H1 (cell line): ENCODE data around the gene SP5.
"Not testable (repeated sequence)": the region's sequence is repeated elsewhere in the genome, so short reads cannot be mapped to it uniquely, and the experiment has no call there.

ENCODE experiments used
- GABPA ChIP-seq: IDR thresholded peaks from 2 replicates; pipeline ENCODE4 v1.6.1; 2011; ENCODE audit warnings: mild to moderate bottlenecking, low read length, moderate library complexity, borderline replicate concordance; ENCODE audit not compliant: insufficient read depth
- POLR2A ChIP-seq, 2 experiments: IDR thresholded peaks; 1 replicate in 1 of 2; 2 replicates in 1 of 2; pipeline ENCODE4 v1.6.1; 2011; ENCODE audit warnings: low read depth in 2 of 2, low read length in 2 of 2, mild to moderate bottlenecking in 2 of 2; ENCODE audit errors: control extremely low read depth in 1 of 2

DNA sequence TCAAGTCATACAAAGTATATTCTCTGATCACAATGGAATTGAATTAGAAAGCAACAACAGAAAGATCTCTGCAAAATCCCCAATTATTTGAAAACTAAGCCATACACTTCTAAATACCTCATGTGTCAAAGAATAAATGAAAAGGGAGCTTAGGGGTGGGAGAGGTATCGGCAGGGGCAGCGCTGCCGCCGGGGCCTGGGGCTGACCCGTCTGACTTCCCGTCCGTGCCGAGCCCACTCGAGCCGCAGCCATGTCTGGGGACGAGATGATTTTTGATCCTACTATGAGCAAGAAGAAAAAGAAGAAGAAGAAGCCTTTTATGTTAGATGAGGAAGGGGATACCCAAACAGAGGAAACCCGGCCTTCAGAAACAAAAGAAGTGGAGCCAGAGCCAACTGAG lies 36.4 kb downstream of the SP5 start:
- TF ChIP-seq POLR2A (IDR thresholded peaks at IDR 0.05; ENCODE audit: control extremely low read depth in 1 of 2, low read depth in 2 of 2, low read length in 2 of 2); GABPA: not testable (repeated sequence)
